ENCODE data around the gene MTMR12.

Gene MTMR12

GRCh38 chr5:32265902-32266301 lies 46.8 kb downstream of the MTMR12 start:
- TF ChIP-seq CTCF (IDR thresholded peaks at IDR 0.05; ENCODE audit: insufficient read depth, low read length, poor library complexity, severe bottlenecking): no peak
- H3K36me3 ChIP-seq (ENCODE audit: control insufficient read depth, insufficient read depth, low read length): peaks cover 5% of the 10 kb centered on the region
- DNase-seq (ENCODE audit: extremely low read depth, insufficient read length): no peak
- H3K27me3 ChIP-seq (replicated peaks; ENCODE audit: control insufficient read depth, insufficient read depth, low read length): no peaks in the 10 kb centered on the region
- no peak overlapping the region for H3K4me3 ChIP-seq (replicated peaks; ENCODE audit: low read depth, low read length)

- TF ChIP-seq CTCF (IDR thresholded peaks at IDR 0.05; ENCODE audit: insufficient read depth, low read length, poor library complexity, severe bottlenecking): no peak
- no peak overlapping the region for H3K4me3 ChIP-seq (replicated peaks; ENCODE audit: low read depth, low read length)
- H3K36me3 ChIP-seq (ENCODE audit: control insufficient read depth, insufficient read depth, low read length): peaks cover 7% of the 10 kb centered on the region
- no peak for DNase-seq (ENCODE audit: extremely low read depth, insufficient read length)
- no peaks in the 10 kb centered on the region for H3K27me3 ChIP-seq (replicated peaks; ENCODE audit: control insufficient read depth, insufficient read depth, low read length)
Observed at GRCh38 chr5:32264957-32265572, 47.7 kb downstream of the MTMR12 start.

GRCh38 chr5:32263684-32264083 lies 49.1 kb downstream of the MTMR12 start:
- no peak for DNase-seq (ENCODE audit: extremely low read depth, insufficient read length)
- H3K36me3 ChIP-seq (ENCODE audit: control insufficient read depth, insufficient read depth, low read length): peaks cover 7% of the 10 kb centered on the region
- no peak for TF ChIP-seq CTCF (IDR thresholded peaks at IDR 0.05; ENCODE audit: insufficient read depth, low read length, poor library complexity, severe bottlenecking)
- H3K4me3 ChIP-seq (replicated peaks; ENCODE audit: low read depth, low read length): no peak overlapping the region
- H3K27me3 ChIP-seq (replicated peaks; ENCODE audit: control insufficient read depth, insufficient read depth, low read length): no peaks in the 10 kb centered on the region

- Histone ChIP-seq H3K36me3 (ENCODE audit: control insufficient read depth, insufficient read depth, low read length) (peaks cover 11% of the 10 kb centered on the region), H3K4me3 (replicated peaks; ENCODE audit: low read depth, low read length) (no peak overlapping the region), H3K27me3 (replicated peaks; ENCODE audit: control insufficient read depth, insufficient read depth, low read length) (no peaks in the 10 kb centered on the region)
- peak; percentile 31 for DNase-seq (ENCODE audit: extremely low read depth, insufficient read length)
- no peak for TF ChIP-seq CTCF (IDR thresholded peaks at IDR 0.05; ENCODE audit: insufficient read depth, low read length, poor library complexity, severe bottlenecking)
Observed at GRCh38 chr5:32261198-32261597, 51.5 kb downstream of the MTMR12 start.

GRCh38 chr5:32259033-32259432 lies 53.7 kb downstream of the MTMR12 start:
- no peak for DNase-seq (ENCODE audit: extremely low read depth, insufficient read length)
- no peaks in the 10 kb centered on the region for H3K27me3 ChIP-seq (replicated peaks; ENCODE audit: control insufficient read depth, insufficient read depth, low read length)
- no peak for TF ChIP-seq CTCF (IDR thresholded peaks at IDR 0.05; ENCODE audit: insufficient read depth, low read length, poor library complexity, severe bottlenecking)
- H3K4me3 ChIP-seq (replicated peaks; ENCODE audit: low read depth, low read length): no peak overlapping the region
- peaks cover 13% of the 10 kb centered on the region for H3K36me3 ChIP-seq (ENCODE audit: control insufficient read depth, insufficient read depth, low read length)

GRCh38 chr5:32258424-32258823 lies 54.3 kb downstream of the MTMR12 start:
- H3K36me3 ChIP-seq (ENCODE audit: control insufficient read depth, insufficient read depth, low read length): peaks cover 16% of the 10 kb centered on the region

More at GRCh38 chr5:32258424-32258823, 54.3 kb downstream of the MTMR12 start:
- no peak for DNase-seq (ENCODE audit: extremely low read depth, insufficient read length)
- TF ChIP-seq CTCF (IDR thresholded peaks at IDR 0.05; ENCODE audit: insufficient read depth, low read length, poor library complexity, severe bottlenecking): no peak
- H3K4me3 ChIP-seq (replicated peaks; ENCODE audit: low read depth, low read length): no peak overlapping the region
- H3K27me3 ChIP-seq (replicated peaks; ENCODE audit: control insufficient read depth, insufficient read depth, low read length): no peaks in the 10 kb centered on the region
